Motor neuron (in vitro differentiated cells): ENCODE measurements around the gene SYNE1. TPM values are rescaled to one million over a fixed set of nuclear protein-coding genes. Genes with fewer than 3 reads are reported as not detected.
"Not testable (repeated sequence)": the region's sequence is repeated elsewhere in the genome, so short reads cannot be mapped to it uniquely, and the experiment has no call there.

Source experiments
- ATAC-seq, 8 experiments: fragments of 200-7000 bp; cut with Tn5 transposase; replicated peaks in 6 of 8; 2 replicates each; pipeline ENCODE4 v1.8.0; 2021; ENCODE audit warnings: mild to moderate bottlenecking in 8 of 8, moderate library complexity in 8 of 8
- H3K27ac ChIP-seq, 2 donors: fragments of 250-450 bp; sonication (Bioruptor Pico); 2 replicates each; pipeline ENCODE4 v1.9.0; 2021; ENCODE audit warnings: antibody characterized with exemption in 2 of 2, mild to moderate bottlenecking in 2 of 2, moderate library complexity in 1 of 2
- H3K4me1 ChIP-seq, 2 donors: fragments of 250-450 bp; sonication (Bioruptor Pico); replicated peaks in 1 of 2; 2 replicates each; pipeline ENCODE4 v1.6.1; 2021; ENCODE audit warnings: antibody characterized with exemption in 2 of 2, mild to moderate bottlenecking in 2 of 2, moderate library complexity in 1 of 2
- H3K4me3 ChIP-seq, 5 donors: fragments of 250-450 bp; sonication (Bioruptor Pico); 2 replicates each; pipeline ENCODE4 v1.9.0; 2021; ENCODE audit warnings: antibody characterized with exemption in 5 of 5, mild to moderate bottlenecking in 5 of 5, moderate library complexity in 4 of 5
- WGBS, 10 experiments: fragments of 450-650 bp; shearing (Covaris generic); methylation state at CpG; one replicate each; pipeline ENCODE4 v1.0.0; 2022; 5-methylcytosine and 5-hydroxymethylcytosine counted together
- in situ Hi-C, 9 experiments: fragments of 400-800 bp; cut with MboI; loops; one replicate each; pipeline ENCODE4 v1.15.0; 2021; ENCODE audit warnings: low sequenced_read_pairs in 9 of 9, low pct_unique_long_range_greater_than_20kb in 2 of 9; ENCODE audit not compliant: unreplicated experiment in 9 of 9
- total RNA-seq, 8 experiments: library from RNA; unstranded; fragments of 300-600 nt; gene quantifications; 2 replicates each; pipeline versions ENCODE4 v1.2.3 to v1.2.4, GENCODE V29; 2022

The SYNE1 gene
- total RNA-seq, 8 experiments from 2014 or later, result 13.2 to 160 (median 45.7) TPM

DNA sequence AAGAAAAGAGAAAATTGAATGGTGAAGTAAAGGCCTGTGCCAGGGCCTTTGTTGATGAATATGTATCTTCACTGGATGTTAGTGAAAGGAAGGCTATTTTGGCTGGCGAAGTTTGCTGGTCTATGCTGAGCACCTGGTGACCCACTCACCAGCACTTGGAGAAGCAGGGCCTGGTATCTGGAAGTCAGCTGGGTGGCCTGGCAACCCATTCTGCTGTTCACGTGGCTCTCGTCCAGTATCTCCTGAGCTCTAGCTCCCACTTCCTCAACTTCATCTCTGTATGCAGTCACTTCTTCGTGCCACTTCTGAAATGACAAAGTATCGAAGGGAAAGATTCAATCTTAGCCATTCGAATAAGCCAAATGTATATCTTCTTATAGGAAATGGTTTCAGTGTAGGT is 283.7 kb downstream of the SYNE1 start:
- Histone ChIP-seq H3K27ac (no peak overlapping the region), H3K4me1 (no peaks in the 10 kb centered on the region), H3K4me3 (no peak overlapping the region)
- ATAC-seq, result no peak
- in situ Hi-C loops, result no loop called here
- 87 to 100% (median 95%) methylated on average over 2 to 6 of the region's 6 CpGs; no CpG with 5 or more reads in 1 of the 10 experiments for WGBS, 10 experiments

DNA sequence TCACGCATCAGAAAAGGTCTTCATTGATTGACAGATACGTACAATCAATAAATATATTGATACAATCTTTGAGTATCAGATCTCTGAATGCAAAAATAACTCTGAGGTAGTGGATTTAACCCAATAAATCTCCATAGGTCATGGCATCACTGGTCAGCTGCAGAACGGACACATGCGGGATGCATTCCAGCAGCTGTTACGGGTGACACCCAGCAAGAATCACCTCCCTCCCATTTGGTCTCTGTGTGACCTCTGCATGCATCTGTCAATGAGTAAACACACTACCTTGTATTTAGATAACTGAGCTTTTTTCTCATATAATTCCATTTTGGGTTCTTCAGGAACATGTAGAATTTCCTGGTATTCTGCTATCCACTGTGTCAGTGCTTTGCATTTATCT is 285.4 kb downstream of the SYNE1 start:
- WGBS, 10 experiments, result 50 to 100% (median 86%) methylated on average over 2 to 5 of the region's 5 CpGs; no CpG with 5 or more reads in 1 of the 10 experiments
- in situ Hi-C loops, result no loop called here
- H3K4me3 ChIP-seq, result no peak overlapping the region
- peak in 2 of 8 experiments; percentile 28 to 94 for ATAC-seq
- H3K4me1 ChIP-seq, result no peaks in the 10 kb centered on the region
- H3K27ac ChIP-seq, result no peak overlapping the region

DNA sequence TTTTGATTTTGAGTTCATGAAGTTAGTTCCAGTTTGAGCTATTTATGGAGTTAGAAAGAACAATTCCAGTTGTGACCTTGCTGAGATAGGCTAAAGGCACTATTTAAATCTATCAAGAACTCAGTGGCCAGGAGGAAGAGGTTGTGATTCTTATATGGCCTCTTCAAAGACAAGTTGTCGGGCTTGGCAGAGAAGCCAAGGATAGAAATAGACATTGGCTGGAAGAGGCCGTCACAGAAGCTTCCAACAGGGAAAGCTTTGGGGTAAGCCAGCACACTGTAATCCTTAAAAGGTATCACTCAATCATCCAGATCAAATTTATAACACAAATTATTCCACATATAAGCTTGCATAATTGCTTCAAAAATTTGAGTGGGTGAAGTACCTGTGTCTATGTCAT is 286.1 kb downstream of the SYNE1 start:
- no peak for ATAC-seq
- Histone ChIP-seq H3K27ac (no peak overlapping the region), H3K4me3 (no peak overlapping the region), H3K4me1 (no peaks in the 10 kb centered on the region)
- in situ Hi-C loops, result no loop called here
- 85 to 100% (median 93%) methylated on average over 1 to 2 of the region's 2 CpGs; no CpG with 5 or more reads in 1 of the 10 experiments for WGBS, 10 experiments

- Histone ChIP-seq H3K4me3 (no peak overlapping the region), H3K27ac (no peak overlapping the region), H3K4me1 (no peaks in the 10 kb centered on the region)
- ATAC-seq, result no peak
- WGBS, 10 experiments, result 82 to 100% (median 92%) methylated on average over 1 to 6 of the region's 6 CpGs; no CpG with 5 or more reads in 2 of the 10 experiments
- in situ Hi-C loops, result no loop called here
These were observed 289.0 kb downstream of the SYNE1 start for GRCh38 chr6:152348116-152348515.

- no peak for ATAC-seq
- 84 to 100% (median 97%) methylated on average over 3 to 9 of the region's 9 CpGs; no CpG with 5 or more reads in 4 of the 10 experiments for WGBS, 10 experiments
- H3K27ac ChIP-seq, result no peak overlapping the region
- in situ Hi-C loops, result no loop called here
- H3K4me3 ChIP-seq, result no peak overlapping the region
- no peaks in the 10 kb centered on the region for H3K4me1 ChIP-seq
These were observed 293.3 kb downstream of the SYNE1 start for GRCh38 chr6:152343735-152344360.

GRCh38 chr6:152341596-152341995 is 295.6 kb downstream of the SYNE1 start:
- in situ Hi-C loops, result no loop called here
- no peak overlapping the region for H3K27ac ChIP-seq
- 83 to 100% (median 95%) methylated on average over 1 to 5 of the region's 5 CpGs for WGBS, 10 experiments
- ATAC-seq, result no peak
- no peak overlapping the region for H3K4me3 ChIP-seq
- no peaks in the 10 kb centered on the region for H3K4me1 ChIP-seq

DNA sequence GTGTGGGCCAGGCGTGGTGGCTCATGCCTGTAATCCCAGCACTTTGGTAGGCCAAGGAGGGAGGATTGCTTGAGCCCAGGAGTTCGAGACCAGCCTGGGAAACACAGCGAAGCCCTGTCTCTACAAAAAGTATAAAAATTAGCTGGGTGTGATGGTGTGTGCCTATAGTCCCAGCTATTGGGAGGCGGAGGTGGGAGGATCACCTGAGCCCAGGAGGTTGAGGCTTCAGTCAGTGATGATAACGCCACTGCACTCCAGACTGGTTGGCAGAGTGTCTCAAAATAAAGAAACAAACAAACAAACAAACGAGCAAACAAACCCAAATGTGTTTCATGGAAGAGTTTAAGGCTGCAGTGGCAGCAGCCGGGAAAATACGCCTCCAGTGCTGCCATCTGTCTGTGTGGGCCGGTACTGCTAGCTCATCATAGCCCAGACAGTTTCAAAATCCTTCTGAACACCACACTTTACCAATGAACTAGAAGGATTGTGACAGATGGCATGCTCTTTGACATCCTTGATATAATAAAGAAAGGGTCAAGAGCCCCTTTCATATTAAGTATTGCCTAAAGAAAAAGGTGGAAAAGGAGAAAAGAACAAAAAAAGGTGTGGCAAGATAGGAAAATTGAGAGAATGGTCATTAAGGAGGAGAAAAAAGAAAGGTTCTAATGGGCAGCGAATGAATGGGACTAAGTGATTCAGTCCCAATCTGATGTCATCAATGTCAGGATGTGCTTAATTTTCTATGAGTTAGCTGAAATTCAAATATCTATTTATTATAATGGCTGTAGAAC is 298.6 kb downstream of the SYNE1 start:
- in situ Hi-C loops, result no loop called here
- H3K27ac ChIP-seq, result no peak overlapping the region
- H3K4me1 ChIP-seq, result no peaks in the 10 kb centered on the region
- peak in 3 of 8 experiments; percentile 73 to 82 (median 74) for ATAC-seq
- no peak overlapping the region for H3K4me3 ChIP-seq
- 38 to 100% (median 61%) methylated on average over 1 to 10 of the region's 10 CpGs for WGBS, 10 experiments

- ATAC-seq, result no peak
- in situ Hi-C loops, result no loop called here
- Histone ChIP-seq H3K27ac (no peak overlapping the region), H3K4me1 (no peaks in the 10 kb centered on the region), H3K4me3 (no peak overlapping the region)
- WGBS, 10 experiments, result 92 to 100% (median 98%) methylated on average over 1 to 4 of the region's 4 CpGs; no CpG with 5 or more reads in 2 of the 10 experiments
These were observed 302.6 kb downstream of the SYNE1 start for GRCh38 chr6:152334555-152334954.

GRCh38 chr6:152330961-152331360 is 306.2 kb downstream of the SYNE1 start:
- Histone ChIP-seq H3K27ac (no peak overlapping the region), H3K4me1 (no peaks in the 10 kb centered on the region), H3K4me3 (no peak overlapping the region)
- no peak for ATAC-seq
- WGBS, 10 experiments, result 80 to 100% (median 96%) methylated on average over 1 to 7 of the region's 7 CpGs; no CpG with 5 or more reads in 1 of the 10 experiments
- in situ Hi-C loops, result no loop called here

- no peak overlapping the region for H3K4me3 ChIP-seq
- no peak overlapping the region for H3K27ac ChIP-seq
- ATAC-seq, result no peak
- in situ Hi-C loops, result no loop called here
- H3K4me1 ChIP-seq, result no peaks in the 10 kb centered on the region
- whole genome bisulfite sequencing, 10 experiments, result 75 to 100% (median 89%) methylated on average over 1 to 9 of the region's 13 CpGs
These were observed 307.3 kb downstream of the SYNE1 start for GRCh38 chr6:152329638-152330448.

- H3K4me3 ChIP-seq, ATAC-seq, in situ Hi-C loops, H3K4me1 ChIP-seq, H3K27ac ChIP-seq: not testable (repeated sequence)
- whole genome bisulfite sequencing, 10 experiments, result 85 to 100% (median 98%) methylated on average over 1 to 3 of the region's 3 CpGs; no CpG with 5 or more reads in 2 of the 10 experiments
These were observed 309.0 kb downstream of the SYNE1 start for GRCh38 chr6:152328200-152328599.

DNA sequence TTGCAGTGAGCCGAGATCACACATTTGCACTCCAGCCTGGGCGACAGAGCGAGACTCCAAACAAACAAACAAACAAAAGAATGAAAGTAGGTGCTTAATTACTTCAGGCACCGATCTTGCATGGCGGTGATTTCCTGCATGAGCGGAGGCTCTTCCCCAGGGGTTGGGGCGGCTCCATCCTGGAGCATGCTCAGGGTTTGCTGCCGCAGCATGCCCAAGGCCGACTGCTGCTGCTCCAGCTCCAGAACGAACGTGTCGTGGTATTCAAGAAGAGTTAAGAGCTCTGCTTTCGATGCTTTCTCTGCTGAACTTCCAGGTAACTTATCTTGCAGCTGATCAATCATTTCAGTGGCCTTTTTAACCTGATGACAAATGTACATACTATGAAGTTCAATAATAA is 313.8 kb downstream of the SYNE1 start:
- no peaks in the 10 kb centered on the region for H3K4me1 ChIP-seq
- H3K4me3 ChIP-seq, result no peak overlapping the region
- 85 to 100% (median 92%) methylated on average over 1 to 10 of the region's 13 CpGs; no CpG with 5 or more reads in 3 of the 10 experiments for WGBS, 10 experiments
- in situ Hi-C loops, result no loop called here
- ATAC-seq, result no peak
- H3K27ac ChIP-seq, result no peak overlapping the region

DNA sequence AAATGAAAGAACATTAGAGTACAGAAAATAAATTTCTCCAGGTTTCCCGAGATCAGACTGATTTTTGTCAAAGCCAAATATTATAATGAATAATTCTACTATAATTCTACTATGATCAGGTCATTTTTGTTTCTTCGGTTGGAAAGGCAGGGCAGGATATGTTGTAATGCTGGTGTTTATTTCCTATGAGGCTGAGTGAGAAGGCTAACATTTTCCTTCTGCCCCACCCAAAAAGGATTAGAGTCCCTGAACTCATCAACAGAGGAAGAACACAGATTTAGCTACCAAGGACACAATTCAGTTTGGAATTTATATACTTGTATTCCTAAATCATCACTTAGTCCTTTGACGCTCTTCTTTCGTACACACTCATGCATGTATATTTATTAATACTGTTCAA is 318.9 kb downstream of the SYNE1 start:
- in situ Hi-C loops, result no loop called here
- H3K27ac ChIP-seq, result no peak overlapping the region
- WGBS, 10 experiments, result 62 to 100% (median 88%) methylated on average over 2 to 4 of the region's 4 CpGs
- H3K4me1 ChIP-seq, result no peaks in the 10 kb centered on the region
- ATAC-seq, result no peak
- H3K4me3 ChIP-seq, result no peak overlapping the region
